GM19372 (cell line): Measurements from ENCODE around the gene TDG.

Experiments used
- ATAC-seq: cut with Tn5 transposase; IDR thresholded peaks from one replicate; pipeline ENCODE4 v1.9.1; 2021; ENCODE audit warnings: mild to moderate bottlenecking, low read depth, moderate library complexity; ENCODE audit not compliant: unreplicated experiment

The TDG gene

DNA sequence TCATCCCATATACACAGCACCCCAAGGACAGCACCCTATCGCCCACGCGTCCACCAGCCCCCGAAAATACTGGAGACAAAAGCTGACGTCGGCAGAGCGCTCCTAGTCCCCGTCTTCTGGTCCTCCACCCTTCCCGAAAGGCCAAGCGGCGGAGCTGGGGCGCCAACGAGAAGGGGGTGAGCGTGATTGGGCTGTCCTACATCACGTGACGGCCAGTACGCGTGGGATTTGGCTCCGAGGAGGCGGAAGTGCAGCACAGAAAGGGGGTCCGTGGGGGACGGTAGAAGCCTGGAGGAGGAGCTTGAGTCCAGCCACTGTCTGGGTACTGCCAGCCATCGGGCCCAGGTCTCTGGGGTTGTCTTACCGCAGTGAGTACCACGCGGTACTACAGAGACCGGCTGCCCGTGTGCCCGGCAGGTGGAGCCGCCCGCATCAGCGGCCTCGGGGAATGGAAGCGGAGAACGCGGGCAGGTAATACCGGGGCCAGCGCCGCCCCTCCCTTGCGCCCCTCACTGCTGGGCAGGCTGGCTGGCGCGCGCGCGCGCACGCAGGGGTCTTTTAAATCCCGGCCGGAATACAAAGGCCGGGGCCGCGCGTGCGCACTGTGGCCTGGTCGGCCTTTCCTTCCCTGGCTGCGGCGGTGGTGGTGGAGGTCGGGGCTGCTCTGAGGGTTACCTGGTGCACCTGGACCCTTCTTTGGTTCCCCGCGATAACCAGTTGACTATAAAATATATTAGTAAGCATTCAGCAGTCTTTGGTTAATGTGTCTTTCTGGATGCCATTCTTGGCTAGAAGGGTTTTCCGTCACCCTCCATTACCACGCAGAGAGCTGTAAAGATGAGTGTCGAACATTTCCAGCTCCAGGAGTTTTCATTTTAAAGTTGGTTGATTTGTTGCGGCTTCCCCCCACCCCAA is at the start of gene TDG:
TSS of gene TDG (plus strand) at position 283 of the 915 bp plus-strand sequence. CDS start at position 449, 166 bp downstream.
- peak; percentile 96 for ATAC-seq

DNA sequence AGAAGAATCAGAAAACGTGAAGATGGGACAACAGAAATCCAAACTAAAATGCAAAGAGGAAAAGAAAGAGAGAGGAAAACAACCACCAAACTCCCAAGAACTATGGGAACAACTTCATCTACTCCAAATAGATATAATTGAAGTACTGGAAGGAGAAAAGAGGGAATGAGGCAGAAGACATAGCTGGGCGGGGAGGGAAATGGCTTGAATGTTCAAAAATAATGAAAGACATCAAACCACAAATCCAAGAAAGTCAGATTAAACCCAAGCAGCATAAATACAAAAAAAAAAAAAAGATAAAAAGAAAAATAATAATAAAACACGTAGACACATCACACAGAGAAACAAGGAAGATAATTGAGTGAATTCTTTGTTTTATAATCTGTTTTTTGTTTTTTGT is 47.8 kb upstream of the TDG start:
- ATAC-seq = no peak

DNA sequence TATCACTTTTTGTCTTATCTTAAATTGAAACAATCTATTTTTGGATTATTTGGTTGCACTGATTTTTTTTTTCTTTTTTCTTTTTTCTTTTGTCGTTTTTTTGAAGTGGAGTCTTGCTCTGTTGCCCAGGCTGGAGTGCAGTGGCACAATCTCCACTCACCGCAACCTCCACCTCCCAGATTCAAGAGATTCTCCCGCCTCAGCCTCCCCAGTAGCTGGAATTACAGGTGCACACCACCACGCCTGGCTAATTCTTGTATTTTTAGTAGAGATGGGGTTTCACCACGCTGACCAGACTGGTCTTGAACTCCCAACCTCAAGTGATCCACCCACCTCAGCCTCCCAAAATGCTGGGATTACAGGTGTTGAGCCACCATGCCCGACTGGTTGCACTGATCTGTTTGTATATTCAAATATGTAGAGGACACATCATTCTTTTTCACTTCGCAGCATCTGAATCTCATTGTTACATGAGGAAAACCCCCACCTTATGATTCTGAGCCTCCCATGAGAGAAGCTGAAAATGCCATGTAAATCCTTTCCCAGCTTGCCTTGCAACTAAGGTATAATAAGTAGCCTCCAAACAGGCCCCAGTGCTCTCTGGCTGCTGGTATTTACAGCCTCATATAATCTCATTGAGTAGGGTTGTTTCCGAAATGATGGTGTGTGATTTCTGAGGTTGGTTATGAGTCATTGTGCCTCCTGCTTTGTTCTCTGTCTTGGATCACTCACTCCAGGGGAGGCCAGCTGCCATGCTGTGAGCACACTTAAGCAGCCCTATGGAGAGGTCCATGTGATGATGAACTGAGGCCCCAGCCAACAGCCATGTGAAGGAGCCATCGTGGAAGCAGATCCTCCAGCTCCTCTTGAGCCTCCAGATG is 40.7 kb upstream of the TDG start:
- no peak for ATAC-seq

DNA sequence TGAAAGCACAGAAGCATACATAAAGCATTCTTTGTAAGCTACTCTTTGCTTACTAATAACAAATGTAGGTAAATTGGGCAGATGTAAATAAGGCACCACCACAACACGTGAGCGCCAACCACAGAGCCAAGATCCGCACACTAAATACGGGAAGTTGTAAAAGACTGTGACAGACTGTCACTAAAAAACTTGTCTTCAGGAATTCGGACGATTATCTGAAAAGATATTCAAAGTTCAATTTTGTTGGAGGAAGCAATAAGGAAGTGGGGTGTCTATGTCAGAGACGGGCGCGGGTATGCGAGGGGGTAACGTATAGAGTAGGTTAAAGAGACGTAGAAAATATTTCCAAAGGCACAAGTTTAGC is 37.0 kb upstream of the TDG start:
- ATAC-seq = no peak

DNA sequence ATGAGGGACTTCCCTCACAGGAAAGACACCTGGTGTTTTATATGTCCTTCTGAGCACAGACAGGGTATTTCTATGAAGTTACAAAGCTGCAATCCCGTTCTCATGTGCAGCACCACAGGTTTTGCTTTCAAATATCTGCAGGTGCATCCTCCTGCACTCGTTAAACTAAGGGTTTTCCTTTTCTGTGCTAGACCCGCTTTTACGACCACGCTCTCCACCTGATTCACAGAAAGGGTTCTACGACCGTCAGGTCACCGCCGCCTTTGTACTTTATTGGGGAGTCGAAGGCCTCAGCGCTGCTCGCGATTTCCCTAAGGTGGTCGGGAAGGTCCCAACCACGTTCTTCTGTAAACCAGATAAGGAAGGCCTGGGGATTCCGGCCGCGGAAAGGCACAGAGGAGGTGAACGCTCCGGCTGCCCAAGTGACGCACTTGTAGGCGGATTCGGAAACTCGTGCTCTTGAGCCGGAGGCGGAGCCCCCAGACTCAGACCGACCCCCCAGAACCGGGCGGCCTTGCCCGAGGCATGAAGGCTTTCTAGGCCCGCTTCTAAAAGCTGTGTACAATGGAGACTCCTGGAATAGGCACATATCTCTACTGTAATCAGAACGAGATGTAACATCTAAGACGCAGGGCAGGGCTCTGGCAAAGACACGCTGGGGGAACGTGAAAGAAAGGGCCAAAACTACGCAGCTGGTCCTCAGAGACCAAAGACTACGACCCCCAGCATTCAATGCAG is 36.5 kb upstream of the TDG start:
- ATAC-seq = peak; percentile 22

DNA sequence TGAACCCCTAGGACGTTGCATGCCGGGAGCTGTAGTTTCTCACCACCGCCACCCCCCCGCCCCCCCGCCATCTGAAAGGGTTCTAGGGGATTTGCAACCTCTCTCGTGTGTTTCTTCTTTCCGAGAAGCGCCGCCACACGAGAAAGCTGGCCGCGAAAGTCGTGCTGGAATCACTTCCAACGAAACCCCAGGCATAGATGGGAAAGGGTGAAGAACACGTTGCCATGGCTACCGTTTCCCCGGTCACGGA is 36.0 kb upstream of the TDG start:
- ATAC-seq = no peak

DNA sequence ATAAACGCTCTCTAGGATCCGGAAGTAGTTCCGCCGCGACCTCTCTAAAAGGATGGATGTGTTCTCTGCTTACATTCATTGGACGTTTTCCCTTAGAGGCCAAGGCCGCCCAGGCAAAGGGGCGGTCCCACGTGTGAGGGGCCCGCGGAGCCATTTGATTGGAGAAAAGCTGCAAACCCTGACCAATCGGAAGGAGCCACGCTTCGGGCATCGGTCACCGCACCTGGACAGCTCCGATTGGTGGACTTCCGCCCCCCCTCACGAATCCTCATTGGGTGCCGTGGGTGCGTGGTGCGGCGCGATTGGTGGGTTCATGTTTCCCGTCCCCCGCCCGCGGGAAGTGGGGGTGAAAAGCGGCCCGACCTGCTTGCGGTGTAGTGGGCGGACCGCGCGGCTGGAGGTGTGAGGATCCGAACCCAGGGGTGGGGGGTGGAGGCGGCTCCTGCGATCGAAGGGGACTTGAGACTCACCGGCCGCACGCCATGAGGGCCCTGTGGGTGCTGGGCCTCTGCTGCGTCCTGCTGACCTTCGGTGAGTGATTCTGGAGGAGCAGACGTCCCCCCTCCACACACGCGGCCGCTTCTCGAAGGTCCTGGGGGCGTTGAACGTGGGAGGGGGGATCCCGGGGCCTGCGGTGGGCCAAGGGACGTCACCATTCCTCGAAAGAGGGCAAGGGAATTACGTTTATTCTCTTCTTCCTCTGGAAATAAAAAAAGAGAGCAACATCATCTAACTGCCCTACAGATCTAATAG is 35.5 kb upstream of the TDG start, which contains the start of gene HSP90B1:
TSS of gene HSP90B1 (plus strand) at position 377 of the 753 bp plus-strand sequence. CDS start at position 483, 106 bp downstream.
- peak; percentile 67 for ATAC-seq

DNA sequence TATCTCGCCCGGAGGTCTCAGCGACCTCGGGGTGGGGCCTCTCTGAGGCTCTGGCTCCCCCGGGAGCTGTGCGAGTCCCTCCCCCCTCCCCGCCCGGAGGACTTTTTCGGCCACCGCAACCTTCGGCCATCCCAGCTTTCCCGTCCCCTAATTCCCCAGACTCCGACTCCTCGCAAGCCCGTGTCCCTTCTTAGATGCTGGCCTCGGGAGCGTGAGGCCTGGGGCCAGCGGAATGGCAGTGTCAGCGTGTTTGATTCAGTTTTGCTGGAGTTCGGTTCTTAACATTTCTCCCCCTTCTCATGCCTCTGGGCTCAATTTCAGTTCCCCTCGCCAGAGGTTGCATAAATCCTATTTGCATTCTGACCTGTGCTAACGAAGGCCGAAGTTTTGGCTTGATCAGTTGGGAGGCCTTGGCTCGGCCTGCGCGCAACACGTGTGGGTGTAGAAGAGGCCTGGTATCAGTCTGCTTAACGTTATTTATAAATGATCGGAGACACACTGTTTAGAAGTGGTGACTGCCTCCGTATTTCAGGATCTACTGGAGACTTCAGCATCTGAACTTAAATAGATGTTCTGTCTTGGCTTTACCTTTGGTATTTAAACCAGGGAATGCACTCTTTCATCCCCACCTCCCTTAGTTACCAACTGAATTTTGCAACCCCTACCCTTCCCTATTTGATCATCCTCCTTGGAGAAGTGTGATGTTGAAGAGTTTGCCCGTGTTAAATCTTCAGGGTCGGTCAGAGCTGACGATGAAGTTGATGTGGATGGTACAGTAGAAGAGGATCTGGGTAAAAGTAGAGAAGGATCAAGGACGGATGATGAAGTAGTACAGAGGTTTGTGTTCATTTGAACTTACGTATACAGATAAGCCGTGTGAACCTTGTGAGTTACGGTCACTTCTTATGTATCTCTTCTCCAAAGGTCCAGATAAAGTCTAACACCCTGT is 34.6 kb upstream of the TDG start:
- no peak for ATAC-seq

DNA sequence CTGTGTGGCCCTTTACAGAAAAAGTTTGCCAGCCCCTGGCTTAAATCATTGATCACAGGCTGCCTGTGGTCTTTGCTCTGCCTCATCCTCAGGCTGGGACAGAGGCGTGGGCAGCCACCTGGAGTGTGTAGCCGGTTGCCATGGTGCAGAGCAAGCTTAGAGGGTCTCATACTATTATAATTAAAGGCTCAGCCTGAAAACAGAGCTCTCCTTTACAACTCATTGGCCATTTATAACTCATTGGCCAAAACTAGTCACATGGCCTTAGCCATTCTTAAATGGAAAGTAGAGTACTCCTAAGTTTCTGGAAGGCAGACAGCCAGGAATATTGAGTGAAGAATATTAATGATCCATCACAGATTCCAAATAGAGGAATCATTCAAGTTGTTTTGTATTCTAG is 32.4 kb upstream of the TDG start:
- no peak for ATAC-seq

DNA sequence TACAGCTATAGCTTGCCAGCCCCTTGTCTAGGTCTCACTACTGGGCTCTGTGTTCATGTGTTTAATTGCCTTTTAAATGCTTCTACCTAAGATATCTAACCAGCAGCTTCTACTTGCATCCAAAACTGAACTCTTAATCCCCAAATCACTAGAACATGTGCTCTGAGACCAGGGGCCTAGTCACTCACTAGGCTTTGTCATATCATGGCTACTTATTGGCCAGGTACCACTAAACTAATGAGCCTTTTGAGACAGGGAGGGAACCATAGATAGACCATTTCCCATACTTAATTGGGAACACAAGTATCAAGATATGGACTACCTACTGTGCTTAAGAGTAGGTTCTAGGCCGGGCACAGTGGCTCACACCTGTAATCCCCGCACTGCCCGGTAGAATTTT is 29.0 kb upstream of the TDG start:
- ATAC-seq = no peak

DNA sequence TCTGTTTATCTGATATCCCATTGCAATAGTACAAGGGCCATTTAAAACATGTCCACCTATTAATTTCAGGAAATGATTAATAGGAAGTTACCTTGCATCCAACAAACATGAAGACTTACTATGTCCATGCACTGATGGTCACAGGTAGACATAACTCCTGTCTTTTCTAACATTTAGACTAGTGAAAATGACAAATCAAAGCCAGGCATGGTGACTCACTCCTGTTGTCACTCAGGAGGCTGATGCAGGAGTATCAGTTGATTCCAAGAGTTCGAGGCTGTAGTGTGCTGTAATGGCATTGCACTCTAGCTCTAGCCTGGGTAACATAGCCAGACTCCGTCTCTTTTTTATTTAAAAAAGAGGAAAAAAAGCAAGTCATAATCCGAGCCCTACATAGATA is 20.7 kb upstream of the TDG start:
- ATAC-seq = no peak

DNA sequence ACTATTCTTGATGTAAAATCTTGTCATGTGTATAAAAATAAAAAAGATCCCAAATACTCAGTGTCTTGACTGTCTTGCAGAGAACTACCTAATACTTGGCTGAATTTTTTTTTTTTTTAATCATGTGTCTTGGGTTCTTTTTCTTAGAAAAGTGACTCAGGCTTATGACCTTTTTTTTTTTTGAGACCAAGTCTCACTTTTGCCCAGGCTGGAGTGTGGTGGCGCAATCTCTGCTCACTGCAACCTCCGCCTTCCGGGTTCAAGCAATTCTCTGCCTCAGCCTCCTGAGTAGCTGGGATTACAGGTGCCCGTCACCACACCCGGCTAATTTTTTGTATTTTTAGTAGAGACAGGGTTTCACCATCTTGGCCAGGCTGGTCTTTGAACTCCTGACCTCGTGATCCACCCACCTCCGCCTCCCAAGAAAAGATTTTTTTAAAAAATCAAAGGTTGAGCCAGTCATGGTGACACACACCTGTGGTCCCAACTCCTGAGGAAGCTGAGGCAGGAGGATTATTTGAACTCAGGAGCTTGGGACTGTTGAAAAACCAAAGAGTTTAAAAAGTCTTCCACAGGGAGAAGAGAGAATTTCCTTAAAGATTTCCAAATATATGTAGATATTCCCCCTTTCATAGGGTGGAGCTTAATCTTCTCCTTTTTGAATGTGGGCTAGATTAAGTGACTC is 17.7 kb upstream of the TDG start:
- ATAC-seq = no peak

DNA sequence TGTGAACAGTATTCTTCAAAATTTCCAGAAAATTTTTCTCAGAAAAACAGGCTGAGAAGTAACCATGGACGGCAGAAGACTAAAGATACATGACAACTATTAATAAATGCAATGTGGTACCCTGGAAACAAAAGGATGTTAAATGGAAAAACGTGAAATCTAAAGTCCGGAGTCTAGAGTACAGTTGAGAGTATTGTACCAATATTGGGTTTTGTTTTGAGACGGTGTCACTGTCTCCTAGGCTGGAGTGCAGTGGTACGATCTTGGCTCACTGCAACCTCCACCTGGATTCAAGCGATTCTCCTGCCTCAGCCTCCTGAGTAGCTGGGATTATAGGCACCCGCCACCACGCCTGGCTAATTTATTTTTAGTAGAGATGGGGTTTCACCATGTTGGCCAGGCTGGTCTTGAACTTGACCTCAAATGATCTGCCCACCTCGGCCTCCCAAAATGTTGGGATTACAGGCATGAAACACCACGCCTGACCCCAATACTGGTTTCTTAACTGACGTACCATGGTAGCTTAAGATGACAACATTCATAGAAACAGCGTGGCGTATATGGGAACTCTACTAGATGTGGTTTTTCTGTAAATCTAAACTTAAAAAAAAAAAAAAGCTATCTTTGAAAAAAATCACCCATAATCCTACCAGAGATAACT is 16.8 kb upstream of the TDG start:
- no peak for ATAC-seq

DNA sequence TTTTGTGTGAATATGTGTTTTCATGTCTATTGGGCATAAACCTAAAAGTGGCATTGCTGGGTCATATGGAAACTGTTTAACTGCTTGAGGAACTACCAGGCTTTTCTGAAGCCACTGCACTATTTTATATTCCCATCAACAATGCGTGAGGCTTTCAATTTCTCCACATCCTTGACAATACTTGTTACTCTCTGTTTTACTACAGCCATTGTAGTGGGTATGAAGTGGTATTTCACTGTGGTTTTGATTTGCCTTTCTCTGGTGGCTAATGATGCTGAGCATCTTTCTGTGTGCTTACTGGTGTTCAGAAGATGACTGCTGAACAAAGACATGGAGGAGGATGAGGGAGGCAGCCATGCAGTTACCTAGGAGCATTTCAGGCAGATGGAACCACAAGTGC is 13.2 kb upstream of the TDG start:
- ATAC-seq = no peak

DNA sequence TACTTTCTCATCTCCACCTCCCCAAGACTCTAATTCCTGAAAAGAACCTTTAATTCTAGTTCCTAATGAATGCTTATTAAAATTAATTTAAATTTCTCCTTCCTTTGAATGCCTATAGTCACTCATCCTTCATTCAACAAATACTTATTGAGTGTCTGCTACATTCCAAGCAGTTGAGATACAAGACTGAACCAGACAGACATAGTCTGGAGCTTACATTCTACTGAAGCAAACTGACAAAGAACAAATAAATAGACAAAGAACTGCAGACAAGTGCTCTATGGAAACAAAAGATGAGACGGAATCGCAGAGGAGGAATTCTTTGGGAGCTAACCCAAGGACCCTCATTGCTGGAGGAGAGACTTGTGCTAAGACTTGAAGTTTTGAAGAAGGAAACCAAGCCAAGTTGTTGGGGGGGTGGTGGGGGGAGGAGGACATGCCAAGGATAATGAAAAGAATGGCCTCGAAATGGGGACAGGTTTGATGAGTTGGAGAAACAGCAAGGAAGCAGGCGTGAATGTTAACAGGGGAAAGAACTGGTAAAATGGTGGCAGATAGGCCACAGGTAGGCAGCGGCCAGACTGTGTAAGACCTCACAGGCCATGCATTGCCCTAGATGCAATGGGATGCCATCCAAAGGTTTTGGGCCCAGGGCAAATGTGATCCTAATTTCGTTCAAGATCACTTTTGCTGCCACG is 9.7 kb upstream of the TDG start:
- no peak for ATAC-seq

DNA sequence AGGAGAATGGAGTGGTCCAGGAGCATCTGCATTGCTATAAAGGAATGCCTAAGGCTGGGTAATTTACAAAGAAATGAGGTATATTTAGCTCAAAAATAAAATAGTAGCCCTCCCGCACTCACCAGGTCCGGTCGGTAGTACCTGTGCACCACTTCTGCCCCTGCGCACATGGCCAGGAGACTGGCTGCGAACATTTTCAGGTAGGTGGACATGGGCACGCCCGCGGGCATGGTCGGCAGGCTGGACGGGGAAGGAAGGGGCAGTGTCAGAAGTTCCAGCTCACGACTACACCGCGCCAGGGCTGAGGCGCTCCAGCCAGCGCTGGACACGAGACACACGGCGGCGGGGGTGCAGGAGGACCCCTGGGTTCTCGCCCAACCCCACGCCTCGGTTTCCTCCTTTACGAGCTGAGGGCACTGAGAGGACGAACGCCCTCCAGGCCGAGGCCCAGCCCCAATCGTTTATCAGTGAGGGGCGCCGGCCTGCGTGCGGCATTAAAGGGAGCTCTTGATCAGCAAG is 9.1 kb upstream of the TDG start:
- ATAC-seq = peak; percentile 13

DNA sequence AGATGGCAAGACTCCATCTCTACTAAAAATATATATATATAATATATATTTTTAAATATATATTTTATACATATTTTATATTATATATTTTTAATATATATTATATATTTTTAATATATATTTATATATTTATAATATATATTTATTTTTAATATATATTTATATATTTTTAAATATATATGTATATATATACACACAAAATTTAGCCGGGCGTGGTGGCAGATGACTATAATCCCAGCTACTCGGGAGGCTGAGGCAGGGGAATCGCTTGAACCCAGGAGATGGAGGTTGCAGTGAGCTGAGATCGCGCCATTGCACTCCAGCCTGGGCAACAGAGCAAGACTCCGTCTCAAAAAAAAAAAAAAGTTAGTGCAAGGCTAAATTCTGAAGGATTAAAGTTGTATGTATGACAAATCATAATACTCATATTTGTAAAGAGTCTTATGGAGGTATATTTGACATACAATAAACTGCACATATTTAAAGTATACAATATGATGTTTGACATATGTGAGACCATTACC is 7.7 kb upstream of the TDG start:
- ATAC-seq = no peak
